WTC11 (cell line): ENCODE results near the gene RASD1. TPM values are rescaled to one million over a fixed set of nuclear protein-coding genes. Genes with fewer than 3 reads are reported as not detected.

Experiments used
- ETV6 ChIP-seq: sonication (generic); formaldehyde crosslinking; IDR thresholded peaks from 2 replicates; pipeline ENCODE4 v1.8.1; 2022; ENCODE audit warnings: mild to moderate bottlenecking, missing genetic modification reagents
- KAT7 ChIP-seq: sonication (generic); formaldehyde crosslinking; IDR thresholded peaks from 2 replicates; pipeline ENCODE4 v1.8.1; 2023; ENCODE audit warnings: missing genetic modification reagents, mild to moderate bottlenecking, borderline replicate concordance
- NFATC4 ChIP-seq: fragments of 250-450 bp; sonication (Bioruptor Pico); IDR thresholded peaks from 2 replicates; pipeline ENCODE4 v1.9.0; 2021; ENCODE audit warnings: mild to moderate bottlenecking
- NR3C1 ChIP-seq: sonication (generic); formaldehyde crosslinking; conservative IDR thresholded peaks from 2 replicates; pipeline ENCODE4 v1.8.1; 2023; ENCODE audit warnings: low read depth, mild to moderate bottlenecking, missing genetic modification reagents
- SMAD4 ChIP-seq: sonication (generic); formaldehyde crosslinking; IDR thresholded peaks from 2 replicates; pipeline ENCODE4 v1.8.0; 2022; ENCODE audit warnings: mild to moderate bottlenecking, missing genetic modification reagents
- TEAD1 ChIP-seq: sonication (generic); formaldehyde crosslinking; IDR thresholded peaks from 2 replicates; pipeline ENCODE4 v1.8.0; 2022; ENCODE audit warnings: mild to moderate bottlenecking, missing genetic modification reagents
- ZNF219 ChIP-seq: sonication (generic); formaldehyde crosslinking; IDR thresholded peaks from 2 replicates; pipeline ENCODE4 v1.8.0; 2023; ENCODE audit warnings: missing genetic modification reagents, mild to moderate bottlenecking, borderline replicate concordance
- ZNF396 ChIP-seq: fragments of 250-450 bp; sonication (Bioruptor Pico); IDR thresholded peaks from 2 replicates; pipeline ENCODE4 v1.8.0; 2021; ENCODE audit warnings: mild to moderate bottlenecking, moderate library complexity, borderline replicate concordance
- ZNF671 ChIP-seq: fragments of 250-450 bp; sonication (Bioruptor Pico); IDR thresholded peaks from 2 replicates; pipeline ENCODE4 v1.8.0; 2021; ENCODE audit warnings: mild to moderate bottlenecking
- total RNA-seq: library from RNA; stranded (reverse); gene quantifications from 3 replicates; pipeline ENCODE4 v1.2.3, GENCODE V29; 2021
- TF ChIP-seq, protein P1 (sequence below): sonication (generic); formaldehyde crosslinking; IDR thresholded peaks from 2 replicates; pipeline ENCODE4 v1.8.0; 2022; ENCODE audit warnings: mild to moderate bottlenecking, missing genetic modification reagents
- TF ChIP-seq, protein P2 (sequence below): fragments of 250-450 bp; sonication (Bioruptor Pico); IDR thresholded peaks from 2 replicates; pipeline ENCODE4 v1.9.0; 2021; ENCODE audit warnings: mild to moderate bottlenecking
- TF ChIP-seq, protein P3 (sequence below): sonication (generic); formaldehyde crosslinking; IDR thresholded peaks from 2 replicates; pipeline ENCODE4 v1.8.0; 2023; ENCODE audit warnings: missing genetic modification reagents, mild to moderate bottlenecking, borderline replicate concordance
- TF ChIP-seq, protein P4 (sequence below): fragments of 250-450 bp; sonication (Bioruptor Pico); IDR thresholded peaks from 2 replicates; pipeline ENCODE4 v1.9.0; 2021; ENCODE audit warnings: mild to moderate bottlenecking, borderline replicate concordance
- TF ChIP-seq, protein P5 (sequence below): sonication (generic); formaldehyde crosslinking; IDR thresholded peaks from 2 replicates; pipeline ENCODE4 v1.8.0; 2022; ENCODE audit warnings: mild to moderate bottlenecking, missing genetic modification reagents
- TF ChIP-seq, protein P6 (sequence below): sonication (generic); formaldehyde crosslinking; IDR thresholded peaks from 2 replicates; pipeline ENCODE4 v1.8.1; 2023; ENCODE audit warnings: mild to moderate bottlenecking, moderate library complexity, missing genetic modification reagents

RASD1 gene
- total RNA-seq, 1 experiment from 2014 or later, result 5.1 TPM

DNA sequence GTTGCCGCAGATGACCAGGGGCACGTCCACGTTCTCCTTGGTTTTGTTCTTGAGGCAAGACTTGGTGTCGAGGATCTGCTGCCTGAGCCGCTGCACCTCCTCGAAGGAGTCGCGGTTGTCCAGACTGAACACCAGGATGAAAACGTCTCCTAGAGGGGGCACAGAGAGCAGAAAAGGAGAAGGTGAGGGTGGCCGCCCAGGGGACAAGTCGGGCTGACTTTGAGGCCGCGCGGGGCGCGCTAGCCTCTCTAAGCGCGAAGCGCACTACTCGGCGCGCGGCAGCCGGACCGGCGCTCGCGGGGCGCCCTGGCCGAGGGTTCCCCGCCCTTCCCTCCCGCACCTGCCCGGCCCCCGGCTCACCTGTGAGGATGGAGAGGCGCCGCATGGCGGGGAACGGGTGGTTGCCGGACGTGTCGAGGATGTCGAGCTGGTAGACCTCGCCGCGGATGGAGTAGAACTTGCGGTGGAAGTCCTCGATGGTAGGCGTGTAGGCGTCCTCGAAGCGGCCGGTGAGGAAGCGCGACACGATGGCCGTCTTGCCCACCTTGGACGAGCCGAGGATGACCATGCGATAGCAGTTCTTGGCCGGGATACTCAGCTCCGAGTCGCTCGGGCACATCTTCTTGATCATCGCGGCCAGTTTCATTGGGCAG, 533 bp downstream of the RASD1 start (continued):
- TF ChIP-seq, protein P1, sequence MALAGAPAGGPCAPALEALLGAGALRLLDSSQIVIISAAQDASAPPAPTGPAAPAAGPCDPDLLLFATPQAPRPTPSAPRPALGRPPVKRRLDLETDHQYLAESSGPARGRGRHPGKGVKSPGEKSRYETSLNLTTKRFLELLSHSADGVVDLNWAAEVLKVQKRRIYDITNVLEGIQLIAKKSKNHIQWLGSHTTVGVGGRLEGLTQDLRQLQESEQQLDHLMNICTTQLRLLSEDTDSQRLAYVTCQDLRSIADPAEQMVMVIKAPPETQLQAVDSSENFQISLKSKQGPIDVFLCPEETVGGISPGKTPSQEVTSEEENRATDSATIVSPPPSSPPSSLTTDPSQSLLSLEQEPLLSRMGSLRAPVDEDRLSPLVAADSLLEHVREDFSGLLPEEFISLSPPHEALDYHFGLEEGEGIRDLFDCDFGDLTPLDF, result no peak
- TF ChIP-seq, protein P2, sequence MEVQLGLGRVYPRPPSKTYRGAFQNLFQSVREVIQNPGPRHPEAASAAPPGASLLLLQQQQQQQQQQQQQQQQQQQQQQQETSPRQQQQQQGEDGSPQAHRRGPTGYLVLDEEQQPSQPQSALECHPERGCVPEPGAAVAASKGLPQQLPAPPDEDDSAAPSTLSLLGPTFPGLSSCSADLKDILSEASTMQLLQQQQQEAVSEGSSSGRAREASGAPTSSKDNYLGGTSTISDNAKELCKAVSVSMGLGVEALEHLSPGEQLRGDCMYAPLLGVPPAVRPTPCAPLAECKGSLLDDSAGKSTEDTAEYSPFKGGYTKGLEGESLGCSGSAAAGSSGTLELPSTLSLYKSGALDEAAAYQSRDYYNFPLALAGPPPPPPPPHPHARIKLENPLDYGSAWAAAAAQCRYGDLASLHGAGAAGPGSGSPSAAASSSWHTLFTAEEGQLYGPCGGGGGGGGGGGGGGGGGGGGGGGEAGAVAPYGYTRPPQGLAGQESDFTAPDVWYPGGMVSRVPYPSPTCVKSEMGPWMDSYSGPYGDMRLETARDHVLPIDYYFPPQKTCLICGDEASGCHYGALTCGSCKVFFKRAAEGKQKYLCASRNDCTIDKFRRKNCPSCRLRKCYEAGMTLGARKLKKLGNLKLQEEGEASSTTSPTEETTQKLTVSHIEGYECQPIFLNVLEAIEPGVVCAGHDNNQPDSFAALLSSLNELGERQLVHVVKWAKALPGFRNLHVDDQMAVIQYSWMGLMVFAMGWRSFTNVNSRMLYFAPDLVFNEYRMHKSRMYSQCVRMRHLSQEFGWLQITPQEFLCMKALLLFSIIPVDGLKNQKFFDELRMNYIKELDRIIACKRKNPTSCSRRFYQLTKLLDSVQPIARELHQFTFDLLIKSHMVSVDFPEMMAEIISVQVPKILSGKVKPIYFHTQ (CRISPR knock-in tag), result no peak
- TF ChIP-seq, protein P3, sequence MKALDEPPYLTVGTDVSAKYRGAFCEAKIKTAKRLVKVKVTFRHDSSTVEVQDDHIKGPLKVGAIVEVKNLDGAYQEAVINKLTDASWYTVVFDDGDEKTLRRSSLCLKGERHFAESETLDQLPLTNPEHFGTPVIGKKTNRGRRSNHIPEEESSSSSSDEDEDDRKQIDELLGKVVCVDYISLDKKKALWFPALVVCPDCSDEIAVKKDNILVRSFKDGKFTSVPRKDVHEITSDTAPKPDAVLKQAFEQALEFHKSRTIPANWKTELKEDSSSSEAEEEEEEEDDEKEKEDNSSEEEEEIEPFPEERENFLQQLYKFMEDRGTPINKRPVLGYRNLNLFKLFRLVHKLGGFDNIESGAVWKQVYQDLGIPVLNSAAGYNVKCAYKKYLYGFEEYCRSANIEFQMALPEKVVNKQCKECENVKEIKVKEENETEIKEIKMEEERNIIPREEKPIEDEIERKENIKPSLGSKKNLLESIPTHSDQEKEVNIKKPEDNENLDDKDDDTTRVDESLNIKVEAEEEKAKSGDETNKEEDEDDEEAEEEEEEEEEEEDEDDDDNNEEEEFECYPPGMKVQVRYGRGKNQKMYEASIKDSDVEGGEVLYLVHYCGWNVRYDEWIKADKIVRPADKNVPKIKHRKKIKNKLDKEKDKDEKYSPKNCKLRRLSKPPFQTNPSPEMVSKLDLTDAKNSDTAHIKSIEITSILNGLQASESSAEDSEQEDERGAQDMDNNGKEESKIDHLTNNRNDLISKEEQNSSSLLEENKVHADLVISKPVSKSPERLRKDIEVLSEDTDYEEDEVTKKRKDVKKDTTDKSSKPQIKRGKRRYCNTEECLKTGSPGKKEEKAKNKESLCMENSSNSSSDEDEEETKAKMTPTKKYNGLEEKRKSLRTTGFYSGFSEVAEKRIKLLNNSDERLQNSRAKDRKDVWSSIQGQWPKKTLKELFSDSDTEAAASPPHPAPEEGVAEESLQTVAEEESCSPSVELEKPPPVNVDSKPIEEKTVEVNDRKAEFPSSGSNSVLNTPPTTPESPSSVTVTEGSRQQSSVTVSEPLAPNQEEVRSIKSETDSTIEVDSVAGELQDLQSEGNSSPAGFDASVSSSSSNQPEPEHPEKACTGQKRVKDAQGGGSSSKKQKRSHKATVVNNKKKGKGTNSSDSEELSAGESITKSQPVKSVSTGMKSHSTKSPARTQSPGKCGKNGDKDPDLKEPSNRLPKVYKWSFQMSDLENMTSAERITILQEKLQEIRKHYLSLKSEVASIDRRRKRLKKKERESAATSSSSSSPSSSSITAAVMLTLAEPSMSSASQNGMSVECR, result peak; percentile 65
- TF ChIP-seq NFATC4 (CRISPR knock-in tag), result no peak
- peak; percentile 71; the same call in 1 of the 2 replicates for TF ChIP-seq SMAD4 (CRISPR knock-in tag)
- 0 out of 2 replicates have a peak, but pooled peaks have one; percentile 39 for TF ChIP-seq ETV6 (CRISPR knock-in tag)
- TF ChIP-seq ZNF396 (CRISPR knock-in tag), result no peak
- TF ChIP-seq TEAD1 (CRISPR knock-in tag), result peak; percentile 64
- TF ChIP-seq KAT7, result 0 out of 2 replicates have a peak, but pooled peaks have one; percentile 3
- no peak for TF ChIP-seq ZNF671 (CRISPR knock-in tag)
- TF ChIP-seq, protein P4, sequence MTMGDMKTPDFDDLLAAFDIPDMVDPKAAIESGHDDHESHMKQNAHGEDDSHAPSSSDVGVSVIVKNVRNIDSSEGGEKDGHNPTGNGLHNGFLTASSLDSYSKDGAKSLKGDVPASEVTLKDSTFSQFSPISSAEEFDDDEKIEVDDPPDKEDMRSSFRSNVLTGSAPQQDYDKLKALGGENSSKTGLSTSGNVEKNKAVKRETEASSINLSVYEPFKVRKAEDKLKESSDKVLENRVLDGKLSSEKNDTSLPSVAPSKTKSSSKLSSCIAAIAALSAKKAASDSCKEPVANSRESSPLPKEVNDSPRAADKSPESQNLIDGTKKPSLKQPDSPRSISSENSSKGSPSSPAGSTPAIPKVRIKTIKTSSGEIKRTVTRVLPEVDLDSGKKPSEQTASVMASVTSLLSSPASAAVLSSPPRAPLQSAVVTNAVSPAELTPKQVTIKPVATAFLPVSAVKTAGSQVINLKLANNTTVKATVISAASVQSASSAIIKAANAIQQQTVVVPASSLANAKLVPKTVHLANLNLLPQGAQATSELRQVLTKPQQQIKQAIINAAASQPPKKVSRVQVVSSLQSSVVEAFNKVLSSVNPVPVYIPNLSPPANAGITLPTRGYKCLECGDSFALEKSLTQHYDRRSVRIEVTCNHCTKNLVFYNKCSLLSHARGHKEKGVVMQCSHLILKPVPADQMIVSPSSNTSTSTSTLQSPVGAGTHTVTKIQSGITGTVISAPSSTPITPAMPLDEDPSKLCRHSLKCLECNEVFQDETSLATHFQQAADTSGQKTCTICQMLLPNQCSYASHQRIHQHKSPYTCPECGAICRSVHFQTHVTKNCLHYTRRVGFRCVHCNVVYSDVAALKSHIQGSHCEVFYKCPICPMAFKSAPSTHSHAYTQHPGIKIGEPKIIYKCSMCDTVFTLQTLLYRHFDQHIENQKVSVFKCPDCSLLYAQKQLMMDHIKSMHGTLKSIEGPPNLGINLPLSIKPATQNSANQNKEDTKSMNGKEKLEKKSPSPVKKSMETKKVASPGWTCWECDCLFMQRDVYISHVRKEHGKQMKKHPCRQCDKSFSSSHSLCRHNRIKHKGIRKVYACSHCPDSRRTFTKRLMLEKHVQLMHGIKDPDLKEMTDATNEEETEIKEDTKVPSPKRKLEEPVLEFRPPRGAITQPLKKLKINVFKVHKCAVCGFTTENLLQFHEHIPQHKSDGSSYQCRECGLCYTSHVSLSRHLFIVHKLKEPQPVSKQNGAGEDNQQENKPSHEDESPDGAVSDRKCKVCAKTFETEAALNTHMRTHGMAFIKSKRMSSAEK (CRISPR knock-in tag), result no peak
- TF ChIP-seq NR3C1 (CRISPR knock-in tag), result no peak
- TF ChIP-seq, protein P5, sequence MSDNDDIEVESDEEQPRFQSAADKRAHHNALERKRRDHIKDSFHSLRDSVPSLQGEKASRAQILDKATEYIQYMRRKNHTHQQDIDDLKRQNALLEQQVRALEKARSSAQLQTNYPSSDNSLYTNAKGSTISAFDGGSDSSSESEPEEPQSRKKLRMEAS (CRISPR knock-in tag), result peak; percentile 74
- TF ChIP-seq, protein P6, sequence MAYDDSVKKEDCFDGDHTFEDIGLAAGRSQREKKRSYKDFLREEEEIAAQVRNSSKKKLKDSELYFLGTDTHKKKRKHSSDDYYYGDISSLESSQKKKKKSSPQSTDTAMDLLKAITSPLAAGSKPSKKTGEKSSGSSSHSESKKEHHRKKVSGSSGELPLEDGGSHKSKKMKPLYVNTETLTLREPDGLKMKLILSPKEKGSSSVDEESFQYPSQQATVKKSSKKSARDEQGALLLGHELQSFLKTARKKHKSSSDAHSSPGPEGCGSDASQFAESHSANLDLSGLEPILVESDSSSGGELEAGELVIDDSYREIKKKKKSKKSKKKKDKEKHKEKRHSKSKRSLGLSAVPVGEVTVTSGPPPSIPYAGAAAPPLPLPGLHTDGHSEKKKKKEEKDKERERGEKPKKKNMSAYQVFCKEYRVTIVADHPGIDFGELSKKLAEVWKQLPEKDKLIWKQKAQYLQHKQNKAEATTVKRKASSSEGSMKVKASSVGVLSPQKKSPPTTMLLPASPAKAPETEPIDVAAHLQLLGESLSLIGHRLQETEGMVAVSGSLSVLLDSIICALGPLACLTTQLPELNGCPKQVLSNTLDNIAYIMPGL (CRISPR knock-in tag), result no peak
- no peak for TF ChIP-seq ZNF219 (CRISPR knock-in tag)
